ENCODE measurements around the gene BTRC. TPM values are rescaled to one million over a fixed set of nuclear protein-coding genes. Genes with fewer than 3 reads are reported as not detected.

BTRC gene
- total RNA-seq, 1 donor from 2014 or later = 28.6 TPM

DNA sequence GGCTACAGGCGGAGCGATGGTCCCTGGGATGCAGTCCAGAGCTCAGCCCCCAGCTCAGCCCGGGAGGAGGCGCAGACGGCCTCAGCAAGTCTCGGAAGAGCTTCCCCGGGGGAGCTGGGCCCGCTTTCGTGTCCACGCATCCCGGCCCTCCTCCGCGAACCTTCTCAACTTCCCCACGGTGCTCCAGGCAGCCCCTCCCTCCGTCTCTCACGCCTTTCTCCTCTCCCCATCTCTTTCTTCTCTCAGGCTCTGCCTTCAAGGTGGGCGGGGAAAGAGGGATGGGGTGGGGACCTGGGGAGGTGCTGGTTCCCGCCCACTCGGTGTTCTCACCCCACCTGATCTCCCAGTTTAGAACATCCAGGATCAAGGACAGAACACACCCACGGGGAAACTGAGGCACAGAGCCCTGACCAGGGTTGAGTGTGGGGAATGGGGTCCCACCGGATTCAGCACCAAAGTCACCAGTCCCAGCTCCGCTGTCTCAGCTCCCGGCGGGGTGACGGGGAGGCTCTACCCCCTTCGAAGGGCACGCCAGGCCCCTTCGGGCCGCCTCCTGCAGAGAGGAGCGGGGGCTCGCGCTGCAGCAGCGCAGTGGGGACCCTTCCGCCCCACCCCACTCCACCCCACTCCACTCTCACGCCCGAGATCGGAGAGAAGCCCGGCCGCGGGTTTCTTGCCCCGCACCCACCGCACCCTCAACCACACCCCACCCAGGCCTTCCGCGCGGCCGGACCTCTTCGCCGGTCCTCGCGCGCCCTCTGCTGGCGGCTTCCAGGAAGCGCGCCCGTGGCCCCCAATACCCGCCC lies 215.9 kb downstream of the BTRC start:
- H3K27ac Mint-ChIP-seq (ENCODE audit: unreplicated experiment) = no peak overlapping the region
- peak overlapping the region; percentile 73 for H3K4me3 Mint-ChIP-seq (ENCODE audit: unreplicated experiment)
- TF ChIP-seq, protein P1, sequence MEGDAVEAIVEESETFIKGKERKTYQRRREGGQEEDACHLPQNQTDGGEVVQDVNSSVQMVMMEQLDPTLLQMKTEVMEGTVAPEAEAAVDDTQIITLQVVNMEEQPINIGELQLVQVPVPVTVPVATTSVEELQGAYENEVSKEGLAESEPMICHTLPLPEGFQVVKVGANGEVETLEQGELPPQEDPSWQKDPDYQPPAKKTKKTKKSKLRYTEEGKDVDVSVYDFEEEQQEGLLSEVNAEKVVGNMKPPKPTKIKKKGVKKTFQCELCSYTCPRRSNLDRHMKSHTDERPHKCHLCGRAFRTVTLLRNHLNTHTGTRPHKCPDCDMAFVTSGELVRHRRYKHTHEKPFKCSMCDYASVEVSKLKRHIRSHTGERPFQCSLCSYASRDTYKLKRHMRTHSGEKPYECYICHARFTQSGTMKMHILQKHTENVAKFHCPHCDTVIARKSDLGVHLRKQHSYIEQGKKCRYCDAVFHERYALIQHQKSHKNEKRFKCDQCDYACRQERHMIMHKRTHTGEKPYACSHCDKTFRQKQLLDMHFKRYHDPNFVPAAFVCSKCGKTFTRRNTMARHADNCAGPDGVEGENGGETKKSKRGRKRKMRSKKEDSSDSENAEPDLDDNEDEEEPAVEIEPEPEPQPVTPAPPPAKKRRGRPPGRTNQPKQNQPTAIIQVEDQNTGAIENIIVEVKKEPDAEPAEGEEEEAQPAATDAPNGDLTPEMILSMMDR (IDR thresholded peaks at IDR 0.05) = peak; percentile 99
- H3K36me3 Mint-ChIP-seq (ENCODE audit: low read depth) = no peaks in the 10 kb centered on the region
- peaks cover 3% of the 10 kb centered on the region for H3K9me3 Mint-ChIP-seq (ENCODE audit: low read depth)
- peak; percentile 78 for DNase-seq (ENCODE audit: low spot score)
- H3K4me1 Mint-ChIP-seq (ENCODE audit: low read depth) = peaks cover 18% of the 10 kb centered on the region
- H3K27me3 Mint-ChIP-seq (ENCODE audit: low read depth) = peaks cover 20% of the 10 kb centered on the region

DNA sequence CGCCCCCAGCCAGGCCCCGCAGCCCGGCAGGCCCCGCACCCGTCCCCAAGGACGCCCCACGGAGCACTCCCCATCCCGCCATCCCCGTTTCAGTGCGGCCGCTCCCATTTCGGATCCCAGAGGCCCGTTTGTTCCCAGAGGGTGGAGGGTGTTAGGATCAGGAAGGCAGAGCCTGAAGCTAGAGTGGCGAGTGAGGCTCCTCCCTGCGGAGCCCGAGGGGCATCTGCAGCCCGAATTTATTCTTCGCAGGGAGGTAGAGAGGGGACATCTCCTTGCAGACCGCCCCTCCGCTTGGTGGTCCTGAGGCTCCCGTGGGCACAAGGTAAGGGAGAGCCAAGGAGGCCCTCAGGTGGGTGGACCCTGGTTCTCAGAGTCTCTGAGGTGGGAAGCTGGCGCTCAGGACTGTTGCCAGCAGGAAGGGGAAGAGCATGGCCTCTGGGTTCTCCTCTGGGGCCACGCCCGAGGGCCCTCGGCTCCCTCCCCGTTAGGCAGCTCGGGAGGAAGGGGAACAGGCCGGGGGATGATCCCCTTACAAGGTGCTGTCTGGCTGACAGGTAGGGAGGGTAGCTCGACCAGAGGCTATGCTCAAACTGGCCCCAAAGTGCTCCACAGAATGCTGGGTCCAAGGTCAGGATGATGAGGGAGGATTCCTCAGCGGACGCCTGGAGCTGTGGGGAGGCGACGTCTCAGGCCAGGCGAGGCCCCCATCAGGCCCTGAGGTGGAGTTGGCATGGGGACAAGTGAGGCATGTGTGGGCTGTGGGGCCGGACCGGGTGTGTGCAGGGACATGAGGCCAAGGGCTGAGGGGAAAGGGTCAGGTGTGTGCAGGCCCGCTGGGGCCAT lies 216.7 kb downstream of the BTRC start:
- Mint-ChIP-seq H3K4me1 (ENCODE audit: low read depth) (peaks cover 18% of the 10 kb centered on the region), H3K36me3 (ENCODE audit: low read depth) (no peaks in the 10 kb centered on the region), H3K9me3 (ENCODE audit: low read depth) (peaks cover 3% of the 10 kb centered on the region), H3K27me3 (ENCODE audit: low read depth) (peaks cover 15% of the 10 kb centered on the region), H3K4me3 (ENCODE audit: unreplicated experiment) (peak overlapping the region; percentile 73), H3K27ac (ENCODE audit: unreplicated experiment) (no peak overlapping the region)
- TF ChIP-seq, protein P1 (IDR thresholded peaks at IDR 0.05) = no peak
- no peak for DNase-seq (ENCODE audit: low spot score)

GRCh38 chr10:101571271-101571925 lies 217.4 kb downstream of the BTRC start:
- Mint-ChIP-seq H3K4me3 (ENCODE audit: unreplicated experiment) (peak overlapping the region; percentile 73), H3K27me3 (ENCODE audit: low read depth) (peaks cover 11% of the 10 kb centered on the region), H3K4me1 (ENCODE audit: low read depth) (peaks cover 16% of the 10 kb centered on the region)

DNA sequence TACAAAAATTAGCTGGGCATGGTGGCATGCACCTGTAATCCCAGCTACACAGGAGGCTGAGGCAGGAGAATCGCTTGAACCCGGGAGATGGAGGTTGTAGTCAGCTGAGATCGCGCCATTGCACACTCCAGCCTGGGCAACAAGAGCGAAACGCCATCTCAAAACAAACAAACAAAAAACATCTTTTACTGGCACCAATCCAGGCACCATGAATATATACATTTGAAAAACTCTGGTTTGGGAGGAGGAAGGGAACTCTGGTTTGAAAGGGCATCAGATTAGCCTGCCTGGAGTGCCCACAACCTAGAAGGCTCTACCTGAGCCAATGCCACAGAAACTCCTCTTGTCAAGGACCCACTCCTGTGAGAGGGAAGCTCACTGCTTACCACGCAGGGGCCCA lies 218.2 kb downstream of the BTRC start:
- Mint-ChIP-seq H3K9me3 (ENCODE audit: low read depth) (peaks cover 3% of the 10 kb centered on the region), H3K4me3 (ENCODE audit: unreplicated experiment) (no peak overlapping the region)

More at GRCh38 chr10:101571271-101571925, 217.4 kb downstream of the BTRC start:
- Mint-ChIP-seq H3K27ac (ENCODE audit: unreplicated experiment) (no peak overlapping the region), H3K9me3 (ENCODE audit: low read depth) (peaks cover 3% of the 10 kb centered on the region), H3K36me3 (ENCODE audit: low read depth) (no peaks in the 10 kb centered on the region)
- TF ChIP-seq, protein P1 (IDR thresholded peaks at IDR 0.05) = no peak
- DNase-seq (ENCODE audit: low spot score) = no peak

More for the DNA sequence above, 218.2 kb downstream of the BTRC start:
- DNase-seq (ENCODE audit: low spot score) = no peak
- Mint-ChIP-seq H3K27ac (ENCODE audit: unreplicated experiment) (no peak overlapping the region), H3K4me1 (ENCODE audit: low read depth) (peaks cover 13% of the 10 kb centered on the region), H3K36me3 (ENCODE audit: low read depth) (no peaks in the 10 kb centered on the region), H3K27me3 (ENCODE audit: low read depth) (peaks cover 7% of the 10 kb centered on the region)
- TF ChIP-seq, protein P1 (IDR thresholded peaks at IDR 0.05) = no peak

All from chondrocyte (in vitro differentiated cells).